Mucosa of gallbladder (tissue), 1 donor: ENCODE data around the gene ACSF2. TPM values are rescaled to one million over a fixed set of nuclear protein-coding genes. Genes with fewer than 3 reads are reported as not detected.
A peak's percentile ranks its signal among the peaks of the same experiment; 100 is the strongest.
"Not testable (repeated sequence)": the region's sequence is repeated elsewhere in the genome, so short reads cannot be mapped to it uniquely, and the experiment has no call there.

Source experiments
- DNase-seq: peaks from one replicate; pipeline ENCODE4 v3.0.0-alpha.2; 2020; ENCODE audit warnings: low spot score
- total RNA-seq: library from RNA; stranded (reverse); gene quantifications from one replicate; pipeline ENCODE4 v1.2.1, GENCODE V29; 2021
- donor health status: DM: no; HTN: no; CAD: no.

The ACSF2 gene
- 67.5 TPM for total RNA-seq

GRCh38 chr17:50425682-50426471 lies at the start of gene ACSF2:
TSS of gene ACSF2 (plus strand) at chr17:50426218. CDS start at chr17:50426262, 44 bp downstream.
- DNase-seq = peak; percentile 66

GRCh38 chr17:50379351-50380132 lies 46.5 kb upstream of the ACSF2 start:
- no peak for DNase-seq

- no peak for DNase-seq
Measured at GRCh38 chr17:50380369-50381259, 45.4 kb upstream of the ACSF2 start.

GRCh38 chr17:50381260-50381815 lies 44.7 kb upstream of the ACSF2 start:
- no peak for DNase-seq

DNA sequence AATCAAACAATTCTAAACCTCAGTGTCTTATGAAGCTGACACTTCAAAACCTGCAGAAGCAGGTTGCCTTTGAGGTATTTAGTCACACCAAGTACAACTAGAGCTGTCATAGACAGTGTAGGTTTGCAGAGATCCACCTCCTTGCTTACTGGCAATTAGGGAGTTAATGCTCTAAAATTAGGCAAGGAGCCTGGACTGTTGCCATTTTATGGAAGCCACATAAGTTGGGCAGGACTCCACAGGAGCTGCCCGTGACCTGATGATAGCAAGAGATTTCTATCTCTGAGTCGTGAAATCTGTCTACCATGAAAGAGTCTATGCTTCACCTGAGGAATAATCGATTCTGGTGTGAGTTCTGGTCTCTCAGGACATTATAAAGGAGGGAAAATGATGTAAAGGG lies 44.1 kb upstream of the ACSF2 start:
- DNase-seq = no peak

- DNase-seq = no peak
Measured at GRCh38 chr17:50382931-50383330, 43.1 kb upstream of the ACSF2 start.

GRCh38 chr17:50386510-50386909 lies 39.5 kb upstream of the ACSF2 start:
- DNase-seq = no peak

DNA sequence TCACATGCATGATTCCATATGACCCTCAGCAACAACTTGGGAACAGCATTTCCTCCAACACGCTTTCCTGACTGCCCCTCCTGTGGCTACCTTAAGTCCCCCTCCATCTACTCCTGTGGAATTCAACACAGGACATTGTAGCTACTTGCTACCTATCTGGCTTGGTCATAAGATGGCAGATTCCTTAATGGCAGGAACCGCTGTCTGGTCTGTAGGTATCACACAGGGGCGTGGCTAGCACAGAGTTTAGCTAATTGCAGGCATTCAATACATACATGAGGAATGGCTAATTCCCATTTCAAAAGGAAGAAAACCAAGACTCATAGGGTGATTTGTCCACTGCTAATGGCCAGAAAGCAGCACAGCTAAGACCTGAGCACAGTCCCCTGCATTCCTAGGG lies 37.3 kb upstream of the ACSF2 start:
- no peak for DNase-seq

DNA sequence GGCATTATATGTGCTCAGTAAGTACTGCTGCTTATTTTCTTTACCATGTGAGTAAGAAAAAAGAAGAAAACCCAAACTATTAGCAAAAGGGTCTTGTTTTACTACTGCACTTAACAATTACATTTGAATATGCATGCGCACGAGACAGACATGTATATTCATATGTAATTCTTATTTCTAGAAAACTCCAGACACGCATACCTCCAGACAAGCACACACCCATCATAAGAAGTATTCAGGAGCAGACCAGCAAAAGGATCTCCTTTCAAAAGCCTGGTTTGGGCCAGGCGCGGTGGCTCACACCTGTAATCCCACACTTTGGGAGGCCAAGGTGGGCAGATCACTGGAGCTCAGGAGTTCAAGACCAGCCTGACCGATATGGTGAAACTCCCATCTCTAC lies 36.5 kb upstream of the ACSF2 start:
- no peak for DNase-seq

- DNase-seq = no peak
Measured at GRCh38 chr17:50392621-50393020, 33.4 kb upstream of the ACSF2 start.

- DNase-seq = no peak
Measured at GRCh38 chr17:50393700-50394099, 32.3 kb upstream of the ACSF2 start.

DNA sequence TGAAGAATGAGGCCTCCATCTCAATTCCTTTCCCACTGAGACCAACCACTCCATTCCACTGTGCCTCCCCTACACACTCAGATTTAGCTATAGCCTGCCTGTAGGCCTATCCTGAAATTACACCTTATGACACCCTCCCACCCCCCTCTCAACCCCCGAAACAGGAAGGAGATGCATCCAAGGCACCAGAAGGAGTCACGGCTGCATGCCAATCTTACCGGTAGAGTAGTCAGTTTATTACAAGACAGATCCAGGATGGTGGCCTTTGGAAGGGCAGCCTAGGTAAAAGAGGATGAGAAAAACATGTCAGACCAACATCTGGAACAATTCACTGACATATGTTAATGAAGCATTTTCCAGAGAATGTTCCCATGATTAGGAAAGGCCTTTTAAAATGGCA lies 31.3 kb upstream of the ACSF2 start:
- DNase-seq = no peak

DNA sequence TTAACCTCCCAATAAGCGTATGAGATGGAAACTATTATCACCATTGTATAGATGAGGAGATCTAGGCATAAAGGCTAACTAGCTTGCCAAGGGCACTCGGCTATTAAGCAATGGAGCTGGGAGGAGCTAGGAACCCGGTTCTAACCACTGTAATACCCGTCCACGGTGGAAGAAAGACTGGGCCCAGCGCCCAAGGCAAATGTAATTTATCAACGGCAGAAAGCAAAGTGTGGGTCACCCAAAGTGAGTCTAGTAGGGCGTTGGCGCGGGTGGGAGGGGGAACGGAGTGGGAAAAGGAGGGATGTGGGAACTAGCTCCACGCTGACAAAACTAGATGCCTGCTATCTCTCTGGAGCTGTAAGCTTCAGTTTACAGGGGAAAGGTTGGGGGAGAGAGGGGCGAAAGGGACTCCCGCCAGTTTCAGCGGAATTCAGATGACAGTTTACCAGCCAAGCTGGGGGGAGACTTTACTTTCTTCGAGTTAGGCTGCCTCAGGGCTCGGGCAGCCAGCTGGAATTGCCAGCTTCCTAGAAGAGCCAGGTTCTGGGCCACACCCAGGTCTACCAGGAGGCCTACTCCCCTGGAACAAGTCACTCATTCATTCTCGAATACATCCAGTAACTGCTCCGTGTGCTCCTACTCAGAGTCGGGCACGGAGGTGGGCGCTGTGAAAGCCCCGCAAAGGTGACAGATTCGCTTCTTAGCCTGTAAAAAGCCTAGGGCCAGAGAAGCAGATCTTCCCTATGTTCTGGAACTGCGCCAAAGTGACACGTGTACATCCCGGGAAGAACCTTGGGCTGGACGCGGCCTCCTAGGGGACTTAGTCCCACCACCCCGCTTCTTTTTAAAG lies 29.5 kb upstream of the ACSF2 start:
- peak; percentile 38 for DNase-seq

DNA sequence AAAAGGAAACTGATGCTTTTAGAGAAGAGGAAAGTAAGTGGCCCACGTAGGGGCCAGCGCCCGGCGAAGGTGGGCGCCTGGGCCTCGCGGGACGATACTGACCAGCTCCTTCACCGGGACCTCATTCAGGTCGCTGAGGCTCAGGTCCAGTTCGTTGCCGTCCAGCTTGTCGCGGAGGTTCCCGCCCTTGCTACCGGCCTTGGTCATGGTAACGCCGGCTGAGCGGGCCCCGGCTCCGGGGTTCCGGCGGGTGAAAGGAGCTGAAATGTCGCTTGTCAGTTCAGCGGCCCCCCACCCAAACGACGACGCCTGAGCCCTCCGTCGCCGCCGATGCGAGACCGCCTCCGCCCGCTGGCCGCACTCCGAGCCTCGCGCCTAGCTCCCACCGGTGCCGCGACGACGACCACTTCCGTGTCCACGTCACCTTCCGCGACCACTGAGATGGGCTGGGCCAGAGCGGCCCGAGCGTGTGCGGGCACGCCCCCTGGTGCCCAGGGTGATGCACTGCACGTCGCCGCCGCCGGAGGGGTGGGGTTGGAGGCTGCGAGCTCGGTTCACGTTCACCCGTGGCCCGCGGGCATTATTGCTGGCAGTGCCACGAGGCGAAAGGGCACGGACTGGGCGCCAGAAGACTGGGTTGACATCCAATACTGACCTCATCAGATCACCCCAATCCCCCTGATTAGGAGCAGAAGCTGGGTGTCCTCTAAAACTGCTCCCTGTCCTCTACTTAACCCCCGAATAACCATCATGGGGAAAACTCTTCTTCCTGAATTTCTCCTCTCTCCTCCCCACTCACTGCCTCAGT lies 28.7 kb upstream of the ACSF2 start, which contains the start of gene LRRC59:
Gene LRRC59 (minus strand): TSS at position 413 of the 808 bp plus-strand sequence. CDS start 206 bp downstream, at position 207.
- DNase-seq = peak; percentile 91

- DNase-seq = no peak
Measured at GRCh38 chr17:50397919-50398285, 28.1 kb upstream of the ACSF2 start.

DNA sequence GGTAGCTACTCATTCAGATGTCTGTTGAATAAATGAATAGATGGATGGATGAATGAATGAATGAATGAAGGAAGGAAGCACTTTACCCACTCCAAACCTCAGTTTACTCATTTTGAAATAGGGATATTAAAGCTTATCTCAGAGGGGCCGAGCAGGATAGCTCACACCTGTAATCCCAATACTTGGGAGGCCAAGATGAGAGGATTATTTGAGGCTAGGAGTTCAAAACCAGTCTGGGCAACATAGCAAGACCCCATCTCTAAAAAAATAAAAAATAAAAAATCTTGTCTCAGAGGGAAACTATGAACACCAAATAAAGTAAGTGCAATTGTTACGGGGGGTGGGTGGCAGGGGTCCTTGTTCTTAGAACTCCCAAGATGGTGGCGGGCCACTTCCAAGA lies 27.3 kb upstream of the ACSF2 start:
- DNase-seq = not testable (repeated sequence)

- DNase-seq = not testable (repeated sequence)
Measured at GRCh38 chr17:50399591-50399990, 26.4 kb upstream of the ACSF2 start.

DNA sequence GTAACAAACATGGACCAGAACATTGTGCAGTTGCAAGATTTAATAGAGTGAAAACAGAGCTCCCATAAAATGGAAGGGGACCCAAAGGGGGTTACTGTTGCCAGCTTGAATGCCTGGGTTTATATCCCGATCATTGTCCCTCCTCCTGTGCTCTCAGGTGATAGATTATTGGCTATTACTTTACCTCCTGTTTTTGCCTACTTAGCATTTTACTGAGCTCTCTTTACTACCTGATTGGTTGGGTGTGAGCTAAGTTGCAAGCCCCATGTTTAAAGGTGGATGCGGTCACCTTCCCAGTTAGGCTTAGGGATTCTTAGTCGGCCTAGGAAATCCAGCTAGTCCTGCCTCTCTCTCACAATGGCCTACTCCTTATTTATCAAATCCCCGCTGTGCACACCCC lies 20.7 kb upstream of the ACSF2 start:
- not testable (repeated sequence) for DNase-seq

- DNase-seq = no peak
Measured at GRCh38 chr17:50406578-50406977, 19.4 kb upstream of the ACSF2 start.

GRCh38 chr17:50407921-50408320 lies 18.1 kb upstream of the ACSF2 start:
- DNase-seq = no peak
